OCI-LY7 (cell line): ENCODE measurements around the gene ARTN. TPM values are rescaled to one million over a fixed set of nuclear protein-coding genes. Genes with fewer than 3 reads are reported as not detected.

Experiments
- BruUV-seq: library from RNA; stranded (reverse); fragments of 400-500 nt; replicated peaks from 2 replicates; lab custom pipeline; 2021; lab: Mats Ljungman, UMichigan
- CTCF ChIA-PET: fragments of 300-600 bp; sonication (Branson Sonifier 250); formaldehyde crosslinking; loops from one replicate; lab custom pipeline; 2022; ENCODE audit warnings: antibody characterized with exemption; ENCODE audit not compliant: unreplicated experiment; lab: Charles Lee
- POLR2A ChIA-PET: fragments of 300-600 bp; sonication (Branson Sonifier 250); formaldehyde crosslinking; loops from one replicate; lab custom pipeline; 2022; ENCODE audit warnings: antibody characterized with exemption; lab: Charles Lee
- DNase-seq: peaks from one replicate; pipeline ENCODE4 v3.0.0-alpha.2; 2015; ENCODE audit warnings: low spot score
- H2AFZ ChIP-seq: fragments of 200-600 bp; sonication (generic), shearing (Covaris generic); 2 replicates; pipeline ENCODE4 v1.6.1; 2014; ENCODE audit warnings: mild to moderate bottlenecking, antibody characterized with exemption, low read length, moderate library complexity
- H3K27ac ChIP-seq: fragments of 200-600 bp; sonication (generic); 2 replicates; pipeline ENCODE4 v1.5.1; 2014; ENCODE audit warnings: mixed run types, low read depth, mild to moderate bottlenecking, moderate library complexity, low read length, inconsistent platforms; ENCODE audit not compliant: poor library complexity, severe bottlenecking
- H3K36me3 ChIP-seq: fragments of 200-600 bp; sonication (generic); 2 replicates; pipeline ENCODE4 v1.6.1; 2014; ENCODE audit warnings: mild to moderate bottlenecking, antibody characterized with exemption, low read length, moderate library complexity, mixed read lengths; ENCODE audit not compliant: insufficient read depth
- H3K4me1 ChIP-seq: fragments of 200-600 bp; sonication (generic); 2 replicates; pipeline ENCODE4 v1.5.1; 2014; ENCODE audit warnings: mild to moderate bottlenecking, low read length; ENCODE audit not compliant: insufficient read depth, poor library complexity, severe bottlenecking
- H3K4me2 ChIP-seq: fragments of 200-600 bp; sonication (generic); 2 replicates; pipeline ENCODE4 v1.6.1; 2014; ENCODE audit warnings: mild to moderate bottlenecking, low read length
- H3K4me3 ChIP-seq: fragments of 200-600 bp; sonication (generic); 2 replicates; pipeline ENCODE4 v1.5.1; 2014; ENCODE audit warnings: mild to moderate bottlenecking, low read depth, low read length; ENCODE audit not compliant: poor library complexity, severe bottlenecking
- H3K79me2 ChIP-seq: fragments of 200-600 bp; sonication (generic); 2 replicates; pipeline ENCODE4 v1.6.1; 2016; ENCODE audit warnings: low read depth, mild to moderate bottlenecking, low read length, moderate library complexity, mixed read lengths; ENCODE audit not compliant: insufficient read depth
- H3K9me2 ChIP-seq: fragments of 200-600 bp; sonication (generic); 2 replicates; pipeline ENCODE4 v1.6.1; 2016; ENCODE audit warnings: mild to moderate bottlenecking, low read length, mixed read lengths; ENCODE audit not compliant: insufficient read depth
- H3K9me3 ChIP-seq: fragments of 200-600 bp; sonication (generic); 2 replicates; pipeline ENCODE4 v1.6.1; 2014; ENCODE audit warnings: mild to moderate bottlenecking, mixed run types, low read length, mixed read lengths
- H4K20me1 ChIP-seq: fragments of 200-600 bp; sonication (generic); 2 replicates; pipeline ENCODE4 v1.6.1; 2014; ENCODE audit warnings: mild to moderate bottlenecking, antibody characterized with exemption, low read length, moderate library complexity, mixed read lengths; ENCODE audit not compliant: insufficient read depth
- CTCF ChIP-seq: fragments of 200-600 bp; sonication (generic); conservative IDR thresholded peaks from 2 replicates; pipeline ENCODE4 v1.5.1; 2014; ENCODE audit warnings: mild to moderate bottlenecking, antibody characterized with exemption, low read length, moderate library complexity, mixed read lengths
- EZH2phosphoT487 ChIP-seq: fragments of 200-600 bp; sonication (generic); IDR thresholded peaks from 2 replicates; pipeline ENCODE4 v1.6.1; 2018; ENCODE audit warnings: low read depth, borderline replicate concordance, mild to moderate bottlenecking, mixed run types, antibody characterized with exemption, low read length, moderate library complexity, mixed read lengths
- intact Hi-C: fragments of 100-400 bp; cut with micrococcal nuclease; formaldehyde crosslinking; loops from one replicate; pipeline ENCODE4 v1.10.0; 2022; ENCODE audit not compliant: unreplicated experiment
- total RNA-seq, 2 experiments: library from RNA; depleted of rRNA in 1 of 2; stranded (reverse); fragments of >200 nt in 1 of 2; shearing (Covaris generic) in 1 of 2; gene quantifications; 2 replicates each; pipeline ENCODE4 v1.2.3, GENCODE V29; 2014 to 2022

The ARTN gene
- total RNA-seq, 2 experiments from 2014 or later: 0.44 to 1.2 TPM

GRCh38 chr1:43949678-43950077, 16.1 kb downstream of the ARTN start:
- intact Hi-C loops: no loop called here

GRCh38 chr1:43951021-43951985, 17.7 kb downstream of the ARTN start:
- no TSS peak for BruUV-seq
- Histone ChIP-seq H2AFZ (no peak overlapping the region), H3K4me2 (no peak overlapping the region), H3K4me3 (no peak overlapping the region), H3K79me2 (peaks cover 3% of the 10 kb centered on the region; the same call in 1 of the 2 replicates), H4K20me1 (peaks cover 4% of the 10 kb centered on the region; the same call in 1 of the 2 replicates), H3K9me3 (no peaks in the 10 kb centered on the region), H3K27ac (no peak overlapping the region), H3K36me3 (peaks cover 12% of the 10 kb centered on the region; the same call in 1 of the 2 replicates), H3K4me1 (peaks cover 11% of the 10 kb centered on the region), H3K9me2 (no peaks in the 10 kb centered on the region)
- POLR2A ChIA-PET: interaction anchor here (0.5 kb wide), 1 partner anchor 85 kb away, joined by 3 read pairs; no protein-coding TSS in a partner anchor
- CTCF ChIA-PET: no interaction called here
- intact Hi-C loops: no loop called here
- TF ChIP-seq CTCF (no peak), EZH2phosphoT487 (no peak)
- DNase-seq: no peak

More at GRCh38 chr1:43949678-43950077, 16.1 kb downstream of the ARTN start:
- ChIA-PET CTCF (no interaction called here), POLR2A (interaction anchor here (1.1 kb wide), 1 partner anchor 20 kb away, joined by 3 read pairs; the partner anchor contains the start of gene DPH2)
- Histone ChIP-seq H3K79me2 (peaks cover 3% of the 10 kb centered on the region; the same call in 1 of the 2 replicates), H3K36me3 (peaks cover 10% of the 10 kb centered on the region; the same call in 1 of the 2 replicates), H3K4me1 (peaks cover 19% of the 10 kb centered on the region), H3K9me2 (no peaks in the 10 kb centered on the region), H3K4me3 (no peak overlapping the region), H4K20me1 (no peaks in the 10 kb centered on the region), H3K4me2 (no peak overlapping the region), H3K27ac (no peak overlapping the region), H3K9me3 (no peaks in the 10 kb centered on the region), H2AFZ (no peak overlapping the region)
- TF ChIP-seq EZH2phosphoT487 (no peak), CTCF (no peak)
- no peak for DNase-seq
- no TSS peak for BruUV-seq
